ENCODE data around the gene UBE2L3. TPM values are rescaled to one million over a fixed set of nuclear protein-coding genes. Genes with fewer than 3 reads are reported as not detected.

The UBE2L3 gene
- total and polyA plus RNA-seq, 2 of the 8 experiments (the other 6 are each of a cell fraction or from before 2014, with no cell fraction given) = 63.5 to 90.0 TPM

DNA sequence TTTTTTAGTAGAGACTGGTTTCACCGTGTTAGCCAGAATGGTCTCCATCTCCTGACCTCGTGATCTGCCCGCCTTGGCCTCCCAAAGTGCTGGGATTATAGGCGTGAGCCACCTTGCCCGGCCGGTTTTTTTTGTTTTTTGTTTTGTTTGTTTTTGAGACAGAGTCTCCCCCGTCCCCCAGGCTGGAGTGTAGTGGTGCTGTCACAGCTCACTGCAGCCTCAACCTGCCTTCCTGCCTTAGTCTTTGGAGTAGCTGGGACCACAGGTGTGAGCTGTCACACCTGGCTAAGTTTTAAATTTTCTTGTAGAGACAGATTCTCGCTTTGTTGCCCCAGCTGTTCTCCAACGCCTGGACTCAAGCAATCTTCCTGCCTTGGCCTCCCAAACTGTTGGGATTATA, 101.5 kb downstream of the UBE2L3 start:
- no peak overlapping the region for H2AFZ ChIP-seq (ENCODE audit: low read length)
- H4K8ac ChIP-seq (ENCODE audit: extremely low read depth, insufficient read depth, low read length) = no peak overlapping the region
- no peaks in the 10 kb centered on the region for H3K9me3 ChIP-seq (ENCODE audit: insufficient read depth in 2 of 2, low read depth in 1 of 2, low read length in 1 of 2)
- H2BK120ac ChIP-seq (replicated peaks; ENCODE audit: low read depth, low read length) = no peak overlapping the region
- H2BK20ac ChIP-seq (ENCODE audit: low read length) = no peak overlapping the region
- H2BK15ac ChIP-seq (ENCODE audit: low read length) = no peak overlapping the region
- no peaks in the 10 kb centered on the region for H3K23me2 ChIP-seq (ENCODE audit: low read depth, low read length)
- H4K20me1 ChIP-seq (replicated peaks in 1 of 2; ENCODE audit: control insufficient read depth in 1 of 2, insufficient read depth in 2 of 2, low read length in 2 of 2) = no peaks in the 10 kb centered on the region
- no peak overlapping the region for H3K18ac ChIP-seq (ENCODE audit: extremely low read depth, low read length)
- H3K9ac ChIP-seq (replicated peaks in 1 of 4; ENCODE audit: extremely low read depth in 1 of 4, low read depth in 3 of 4, low read length in 3 of 4) = no peak overlapping the region
- H3K27me3 ChIP-seq (replicated peaks in 1 of 4; ENCODE audit: control insufficient read depth in 3 of 4, extremely low read depth in 1 of 4, insufficient read depth in 3 of 4, low read length in 3 of 4) = no peaks in the 10 kb centered on the region
- no peak for DNase-seq (ENCODE audit: low read depth in 1 of 2, low spot score in 2 of 2)
- TF ChIP-seq BRCA1 (IDR thresholded peaks at IDR 0.05; ENCODE audit: low read depth, low read length) (no peak), CREB1 (IDR thresholded peaks at IDR 0.05) (no peak), TEAD4 (IDR thresholded peaks at IDR 0.05; ENCODE audit: low read depth, low read length) (no peak), PHF8 (conservative IDR thresholded peaks at IDR 0.05; ENCODE audit: low read depth, low read length) (no peak), SIN3A (conservative IDR thresholded peaks at IDR 0.05 in 1 of 2, IDR thresholded peaks at IDR 0.05 in 1 of 2; ENCODE audit: low read depth in 1 of 2, low read length in 2 of 2) (no peak), SIX5 (IDR thresholded peaks at IDR 0.05; ENCODE audit: low read depth, low read length) (no peak), CHD1 (IDR thresholded peaks at IDR 0.05; ENCODE audit: low read depth, low read length) (no peak), JUND (IDR thresholded peaks at IDR 0.05; ENCODE audit: low read length) (no peak), POU5F1 (IDR thresholded peaks at IDR 0.05; ENCODE audit: low read depth, low read length) (no peak)
- TF ChIP-seq, protein P1, sequence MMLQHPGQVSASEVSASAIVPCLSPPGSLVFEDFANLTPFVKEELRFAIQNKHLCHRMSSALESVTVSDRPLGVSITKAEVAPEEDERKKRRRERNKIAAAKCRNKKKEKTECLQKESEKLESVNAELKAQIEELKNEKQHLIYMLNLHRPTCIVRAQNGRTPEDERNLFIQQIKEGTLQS (IDR thresholded peaks at IDR 0.05; ENCODE audit: insufficient read depth, low read depth, low read length) = no peak
- H3K4me1 ChIP-seq (replicated peaks in 1 of 4; ENCODE audit: control insufficient read depth in 3 of 4, insufficient read depth in 4 of 4, low read length in 3 of 4) = peaks cover 0 to 3% (median 0%) of the 10 kb centered on the region in 4 experiments; a peak in 1 of 7 replicates
- no peak overlapping the region for H2AK5ac ChIP-seq (ENCODE audit: low read depth, low read length)
- peaks cover 9 to 13% (median 12%) of the 10 kb centered on the region in 4 experiments; a peak in 5 of 8 replicates for H3K36me3 ChIP-seq (ENCODE audit: control insufficient read depth in 2 of 4, insufficient read depth in 4 of 4, low read length in 3 of 4)
- no peak overlapping the region for H3K4me2 ChIP-seq (ENCODE audit: insufficient read depth in 1 of 2, low read depth in 2 of 2, low read length in 2 of 2)
- H3K4me3 ChIP-seq (ENCODE audit: extremely low read depth in 1 of 4, insufficient read depth in 2 of 4, low read depth in 3 of 4, low read length in 4 of 4) = no peak overlapping the region
- 92% methylated on average over 6 of the region's 9 CpGs; no CpG with 5 or more reads in 1 of the 2 experiments for WGBS, 2 experiments (ENCODE audit: extremely low coverage in 1 of 2, insufficient coverage in 1 of 2, insufficient read length in 1 of 2, insufficient replicate concordance in 2 of 2, low coverage in 1 of 2, low lambda C conversion rate in 2 of 2, missing lambda C conversion rate in 1 of 2)
- POLR2A ChIA-PET (ENCODE audit: partially characterized antibody) = no interaction called here
- H4K91ac ChIP-seq (replicated peaks; ENCODE audit: insufficient read length, low read length) = no peak overlapping the region
- no peak overlapping the region for H2BK12ac ChIP-seq (ENCODE audit: low read depth, low read length)
- H3K79me1 ChIP-seq (ENCODE audit: low read depth, low read length) = no peaks in the 10 kb centered on the region
- no peak overlapping the region for H3K27ac ChIP-seq (ENCODE audit: low read depth, low read length)
- no peak overlapping the region for H3K4ac ChIP-seq (replicated peaks; ENCODE audit: insufficient read length, low read depth, low read length)
- CTCF ChIA-PET (ENCODE audit: partially characterized antibody) = interaction anchor here (1.0 to 1.1 kb wide), 2 partner anchors 11 to 56 kb away, joined by 3 read pairs; no protein-coding TSS in a partner anchor
- peaks cover 0 to 3% of the 10 kb centered on the region in 2 experiments; a peak in 1 of 4 replicates for H3K79me2 ChIP-seq (ENCODE audit: control insufficient read depth in 1 of 2, insufficient read depth in 2 of 2, low read length in 2 of 2)
- no peak for FAIRE-seq
- H4K5ac ChIP-seq (ENCODE audit: insufficient read length, low read depth, low read length) = no peak overlapping the region
- no peak overlapping the region for H3K14ac ChIP-seq (ENCODE audit: insufficient read length)
- no peak overlapping the region for H3K23ac ChIP-seq (ENCODE audit: insufficient read length)
- H2BK5ac ChIP-seq (ENCODE audit: low read depth, low read length) = no peak overlapping the region
- no peak overlapping the region for H3K56ac ChIP-seq (replicated peaks; ENCODE audit: insufficient read length, low read depth, low read length)
